Breast epithelium (tissue), 4 donors: ENCODE data around the gene MAP4K4. TPM values are rescaled to one million over a fixed set of nuclear protein-coding genes. Genes with fewer than 3 reads are reported as not detected.
"Not testable (repeated sequence)": the region's sequence is repeated elsewhere in the genome, so short reads cannot be mapped to it uniquely, and the experiment has no call there.

Experiments
- DNase-seq, 2 donors: peaks; one replicate each; pipeline ENCODE4 v3.0.0-alpha.2; 2019; ENCODE audit warnings: low spot score in 2 of 2
- H3K27ac ChIP-seq, 2 donors: fragments of 200-600 bp; sonication (generic) in 1 of 2; one replicate each; pipeline ENCODE4 v1.5.1; 2016 to 2019; ENCODE audit warnings: mild to moderate bottlenecking in 1 of 2
- H3K27me3 ChIP-seq, 2 donors: fragments of 200-600 bp; sonication (generic) in 1 of 2; one replicate each; pipeline versions ENCODE4 v1.5.1 to v1.6.0; 2017 to 2019; ENCODE audit warnings: control low read depth in 1 of 2, mild to moderate bottlenecking in 1 of 2
- H3K36me3 ChIP-seq: fragments of 200-600 bp; one replicate; pipeline ENCODE4 v1.5.1; 2019
- H3K4me1 ChIP-seq, 2 donors: fragments of 200-600 bp; sonication (generic); one replicate each; pipeline ENCODE4 v1.5.1; 2016 to 2019; ENCODE audit warnings: control low read depth in 1 of 2
- H3K4me3 ChIP-seq, 3 donors: fragments of 200-600 bp; sonication (generic); 1 replicate in 2 of 3; 2 replicates in 1 of 3; pipeline ENCODE4 v1.5.1; 2016 to 2019; ENCODE audit warnings: mild to moderate bottlenecking in 3 of 3, moderate library complexity in 2 of 3
- H3K9me3 ChIP-seq, 2 donors: fragments of 200-600 bp; sonication (generic) in 1 of 2; one replicate each; pipeline ENCODE4 v1.5.1; 2016 to 2019; ENCODE audit warnings: control low read depth in 1 of 2
- CTCF ChIP-seq, 3 donors: fragments of 450-650 bp; IDR thresholded peaks; one replicate each; pipeline ENCODE4 v1.5.1; 2016 to 2017; ENCODE audit warnings: antibody characterized with exemption in 3 of 3, mild to moderate bottlenecking in 3 of 3, moderate library complexity in 3 of 3
- POLR2A ChIP-seq: fragments of 450-650 bp; IDR thresholded peaks from one replicate; pipeline ENCODE4 v1.6.1; 2016; ENCODE audit warnings: antibody characterized with exemption, mild to moderate bottlenecking, moderate library complexity
- POLR2AphosphoS5 ChIP-seq, 3 donors: sonication (generic); formaldehyde crosslinking; IDR thresholded peaks; one replicate each; pipeline ENCODE4 v1.6.1; 2017; ENCODE audit warnings: antibody characterized with exemption in 3 of 3
- intact Hi-C: fragments of 100-400 bp; cut with DNase I; formaldehyde crosslinking; loops from one replicate; pipeline ENCODE4 v1.15.1; 2023; ENCODE audit warnings: low total_unique reads
- total RNA-seq, 3 donors: library from RNA; depleted of rRNA; stranded (reverse); fragments of >200 nt; gene quantifications; one replicate each; pipeline ENCODE4 v1.1.0, GENCODE V29; 2016

Gene MAP4K4
- total RNA-seq, 3 donors from 2014 or later = 62.1 to 89.1 (median 74.7) TPM

GRCh38 chr2:101771227-101771902 is 73.9 kb downstream of the MAP4K4 start:
- intact Hi-C loops = no loop called here
- Histone ChIP-seq H3K4me3 (no peak overlapping the region), H3K9me3 (no peaks in the 10 kb centered on the region), H3K27ac (no peak overlapping the region), H3K27me3 (no peaks in the 10 kb centered on the region), H3K36me3 (no peaks in the 10 kb centered on the region), H3K4me1 (peaks cover 0 to 5% of the 10 kb centered on the region in 2 donors)
- DNase-seq = no peak
- TF ChIP-seq POLR2A (no peak), CTCF (IDR thresholded peaks at IDR 0.05) (no peak), POLR2AphosphoS5 (IDR thresholded peaks at IDR 0.05) (no peak)

GRCh38 chr2:101771910-101772321 is 74.4 kb downstream of the MAP4K4 start:
- no peaks in the 10 kb centered on the region for H3K9me3 ChIP-seq
- no peaks in the 10 kb centered on the region for H3K27me3 ChIP-seq
- intact Hi-C loops = no loop called here
- H3K4me3 ChIP-seq = no peak overlapping the region
- peaks cover 0 to 5% of the 10 kb centered on the region in 2 donors for H3K4me1 ChIP-seq
- H3K36me3 ChIP-seq = no peaks in the 10 kb centered on the region
- DNase-seq = no peak
- no peak for TF ChIP-seq CTCF (IDR thresholded peaks at IDR 0.05)
- no peak for TF ChIP-seq POLR2A
- no peak for TF ChIP-seq POLR2AphosphoS5 (IDR thresholded peaks at IDR 0.05)
- H3K27ac ChIP-seq = no peak overlapping the region

- no peak for DNase-seq
- H3K36me3 ChIP-seq = no peaks in the 10 kb centered on the region
- H3K27me3 ChIP-seq = no peaks in the 10 kb centered on the region
- intact Hi-C loops = no loop called here
- no peak overlapping the region for H3K27ac ChIP-seq
- no peaks in the 10 kb centered on the region for H3K9me3 ChIP-seq
- no peak overlapping the region for H3K4me3 ChIP-seq
- no peaks in the 10 kb centered on the region for H3K4me1 ChIP-seq
- no peak for TF ChIP-seq POLR2AphosphoS5 (IDR thresholded peaks at IDR 0.05)
- no peak for TF ChIP-seq POLR2A
- no peak for TF ChIP-seq CTCF (IDR thresholded peaks at IDR 0.05)
These were observed 75.6 kb downstream of the MAP4K4 start for GRCh38 chr2:101773137-101773536.

GRCh38 chr2:101773961-101774360 is 76.5 kb downstream of the MAP4K4 start:
- intact Hi-C loops, H3K27ac ChIP-seq, H3K27me3 ChIP-seq, H3K9me3 ChIP-seq, H3K4me1 ChIP-seq, H3K36me3 ChIP-seq, DNase-seq, H3K4me3 ChIP-seq: not testable (repeated sequence)

GRCh38 chr2:101775092-101775491 is 77.6 kb downstream of the MAP4K4 start:
- Histone ChIP-seq H3K4me3 (no peak overlapping the region), H3K27ac (no peak overlapping the region), H3K9me3 (no peaks in the 10 kb centered on the region), H3K27me3 (no peaks in the 10 kb centered on the region), H3K36me3 (no peaks in the 10 kb centered on the region), H3K4me1 (no peaks in the 10 kb centered on the region)
- DNase-seq = no peak
- no peak for TF ChIP-seq POLR2AphosphoS5 (IDR thresholded peaks at IDR 0.05)
- no peak for TF ChIP-seq CTCF (IDR thresholded peaks at IDR 0.05)
- no peak for TF ChIP-seq POLR2A
- intact Hi-C loops = no loop called here
